Measurements from ENCODE around the gene DIAPH3.
A peak's percentile ranks its signal among the peaks of the same experiment; 100 is the strongest.

The DIAPH3 gene

DNA sequence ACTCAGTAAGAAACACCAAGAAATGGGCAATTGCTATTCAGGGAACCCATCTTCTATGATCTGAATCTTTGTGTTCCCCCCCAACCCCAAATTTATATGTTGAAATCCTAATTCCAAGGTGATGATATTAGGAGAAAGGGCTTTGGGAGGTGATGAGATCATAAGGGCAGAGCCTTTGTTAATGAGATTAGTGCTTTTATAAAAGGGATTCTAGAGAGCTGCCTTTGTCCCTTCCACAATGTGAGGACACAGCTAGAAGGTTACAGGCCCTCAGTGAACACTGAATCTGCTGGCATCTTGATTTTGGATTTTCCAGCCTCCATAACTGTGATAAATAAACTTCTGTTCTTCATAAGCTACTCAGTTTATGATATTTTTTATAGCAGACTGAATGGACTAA, 376.0 kb downstream of the DIAPH3 start:
- no peak overlapping the region for H3K27ac ChIP-seq
- TF ChIP-seq, protein P1, sequence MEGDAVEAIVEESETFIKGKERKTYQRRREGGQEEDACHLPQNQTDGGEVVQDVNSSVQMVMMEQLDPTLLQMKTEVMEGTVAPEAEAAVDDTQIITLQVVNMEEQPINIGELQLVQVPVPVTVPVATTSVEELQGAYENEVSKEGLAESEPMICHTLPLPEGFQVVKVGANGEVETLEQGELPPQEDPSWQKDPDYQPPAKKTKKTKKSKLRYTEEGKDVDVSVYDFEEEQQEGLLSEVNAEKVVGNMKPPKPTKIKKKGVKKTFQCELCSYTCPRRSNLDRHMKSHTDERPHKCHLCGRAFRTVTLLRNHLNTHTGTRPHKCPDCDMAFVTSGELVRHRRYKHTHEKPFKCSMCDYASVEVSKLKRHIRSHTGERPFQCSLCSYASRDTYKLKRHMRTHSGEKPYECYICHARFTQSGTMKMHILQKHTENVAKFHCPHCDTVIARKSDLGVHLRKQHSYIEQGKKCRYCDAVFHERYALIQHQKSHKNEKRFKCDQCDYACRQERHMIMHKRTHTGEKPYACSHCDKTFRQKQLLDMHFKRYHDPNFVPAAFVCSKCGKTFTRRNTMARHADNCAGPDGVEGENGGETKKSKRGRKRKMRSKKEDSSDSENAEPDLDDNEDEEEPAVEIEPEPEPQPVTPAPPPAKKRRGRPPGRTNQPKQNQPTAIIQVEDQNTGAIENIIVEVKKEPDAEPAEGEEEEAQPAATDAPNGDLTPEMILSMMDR (conservative IDR thresholded peaks at IDR 0.05), result no peak
- no peak for TF ChIP-seq ZFX (IDR thresholded peaks at IDR 0.05)

GRCh38 chr13:59782696-59783095, 381.0 kb downstream of the DIAPH3 start:
- H3K27ac ChIP-seq, result no peak overlapping the region
- TF ChIP-seq ZFX (IDR thresholded peaks at IDR 0.05), result no peak
- TF ChIP-seq, protein P1 (conservative IDR thresholded peaks at IDR 0.05), result no peak

DNA sequence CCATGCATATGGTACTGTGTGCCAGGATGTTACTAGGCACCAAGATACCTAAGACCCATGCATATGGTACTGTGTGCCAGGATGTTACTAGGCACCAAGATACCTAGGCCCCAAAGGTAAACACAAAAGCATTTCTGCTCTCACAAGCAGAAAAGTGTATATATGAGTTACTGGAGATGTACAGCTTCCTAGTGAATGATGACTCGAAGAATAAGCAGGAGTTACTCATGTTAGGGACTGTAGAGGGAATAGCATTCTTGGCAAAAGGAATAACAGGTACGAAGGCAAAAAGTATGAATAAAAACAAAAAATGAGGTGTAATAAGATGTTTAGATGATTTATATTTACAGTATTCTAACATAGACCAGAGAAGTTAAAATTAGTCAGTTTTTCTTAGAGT, 383.7 kb downstream of the DIAPH3 start:
- no peak for TF ChIP-seq ZFX (IDR thresholded peaks at IDR 0.05)
- TF ChIP-seq, protein P1 (conservative IDR thresholded peaks at IDR 0.05), result no peak
- no peak overlapping the region for H3K27ac ChIP-seq

DNA sequence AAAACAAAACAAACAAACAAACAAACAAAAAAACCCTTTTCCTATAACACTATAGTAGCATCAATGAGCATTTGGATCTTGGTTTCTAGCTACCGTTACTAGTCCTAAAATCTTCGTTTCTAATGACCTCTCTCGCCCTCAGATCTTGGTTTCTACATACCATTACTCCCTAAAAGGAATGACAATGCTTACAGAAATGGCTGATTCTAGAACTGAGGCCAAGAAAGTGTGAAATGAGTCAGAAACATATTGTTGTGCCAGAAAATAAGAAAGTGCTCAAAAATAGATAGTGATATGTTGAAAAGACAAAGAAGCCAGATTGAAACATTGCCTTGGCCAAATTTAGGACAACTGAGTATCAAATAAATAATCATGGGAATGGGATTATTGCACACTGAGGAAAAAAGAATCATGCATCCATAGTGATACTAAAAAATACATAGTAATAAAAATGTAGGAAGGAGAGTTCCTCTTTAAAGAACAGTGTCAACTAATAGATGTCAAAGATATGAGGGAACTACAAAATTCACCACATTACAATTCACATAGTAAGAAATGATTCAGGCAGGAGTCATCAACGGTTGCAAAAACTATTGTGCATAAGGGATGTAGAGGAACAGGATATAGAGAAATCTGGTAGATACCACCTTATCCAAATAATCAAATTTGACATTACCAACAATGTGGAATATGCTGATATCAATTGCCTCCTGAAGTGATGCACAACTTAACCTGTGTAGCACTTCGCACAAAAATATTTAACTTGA, 386.6 kb downstream of the DIAPH3 start:
- H3K27ac ChIP-seq, result no peak overlapping the region
- no peak for TF ChIP-seq ZFX (IDR thresholded peaks at IDR 0.05)
- TF ChIP-seq, protein P1 (conservative IDR thresholded peaks at IDR 0.05), result no peak

DNA sequence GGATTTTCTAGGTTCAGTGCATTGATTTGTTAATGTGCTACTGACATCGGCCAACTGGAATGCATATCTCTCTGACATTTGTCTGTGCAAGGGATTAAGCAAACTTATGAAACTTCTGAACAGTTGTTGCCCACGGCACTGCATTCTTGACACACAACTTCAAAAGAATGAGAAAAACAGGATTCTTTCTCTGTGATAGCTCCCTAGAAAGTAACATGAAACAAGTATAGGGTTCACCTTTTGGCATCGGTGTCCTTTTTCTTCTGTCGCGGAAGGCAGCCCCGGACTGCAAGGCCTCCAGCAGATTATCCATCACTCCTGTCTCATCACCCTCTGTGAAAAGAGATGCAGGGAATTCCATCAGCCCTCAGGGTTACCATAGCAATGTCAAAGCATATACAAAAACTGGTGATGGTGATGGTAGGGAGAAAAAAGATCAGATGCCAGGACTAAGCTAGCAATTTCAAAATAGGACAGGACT, 389.2 kb downstream of the DIAPH3 start:
- no peak overlapping the region for H3K27ac ChIP-seq
- TF ChIP-seq, protein P1 (conservative IDR thresholded peaks at IDR 0.05), result no peak
- no peak for TF ChIP-seq ZFX (IDR thresholded peaks at IDR 0.05)

GRCh38 chr13:59771272-59771671, 392.5 kb downstream of the DIAPH3 start:
- TF ChIP-seq, protein P1 (conservative IDR thresholded peaks at IDR 0.05), result peak; percentile 71
- TF ChIP-seq ZFX (IDR thresholded peaks at IDR 0.05), result no peak
- H3K27ac ChIP-seq, result no peak overlapping the region

DNA sequence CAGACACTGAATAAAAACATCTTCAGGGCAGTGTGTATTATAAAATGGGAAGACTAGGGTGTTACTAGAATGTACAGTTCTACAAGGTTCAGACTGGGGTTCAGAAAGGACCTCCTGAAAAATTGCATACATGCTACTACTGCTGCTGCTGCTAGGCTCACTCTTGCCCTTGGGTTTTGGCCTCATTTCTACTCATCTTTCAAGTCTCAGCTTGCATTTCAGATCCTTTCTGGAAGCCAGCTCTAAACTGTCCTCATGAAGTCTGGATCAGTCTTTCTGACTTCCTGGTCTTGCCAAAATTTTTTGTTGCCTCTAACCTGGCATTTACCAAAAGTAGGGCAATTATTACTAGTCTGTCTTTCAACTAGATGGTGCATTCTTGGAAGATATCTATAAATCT, 393.3 kb downstream of the DIAPH3 start:
- no peak overlapping the region for H3K27ac ChIP-seq
- TF ChIP-seq, protein P1 (conservative IDR thresholded peaks at IDR 0.05), result no peak
- no peak for TF ChIP-seq ZFX (IDR thresholded peaks at IDR 0.05)

Measured in C4-2B (cell line).